Heart left ventricle (tissue), 13 donors: ENCODE measurements around the gene MVD.

ENCODE experiments used
- CTCF ChIP-seq, 12 donors: fragments of 200-600 bp; sonication (generic) in 4 of 12; IDR thresholded peaks; one replicate each; pipeline versions ENCODE4 v1.5.0 to v1.8.0; 2018 to 2022; ENCODE audit warnings: antibody characterized with exemption in 12 of 12, mild to moderate bottlenecking in 5 of 12
- POLR2A ChIP-seq, 2 donors: fragments of 450-650 bp; IDR thresholded peaks; one replicate each; pipeline ENCODE4 v1.6.1; 2017; ENCODE audit warnings: antibody characterized with exemption in 2 of 2, mild to moderate bottlenecking in 2 of 2, moderate library complexity in 2 of 2
- donor health status: ischemic (EF 13 %, LVEDD 7.1; RV severe dilation, severe dysfunction).
- donor health status: DM: no; HTN: yes; CAD: no.
- donor health status: DM: no; HTN: no; CAD: no.
- donor health status: ischemic (EF 25% LVEDD 6.9; RV normal size, moderate dysfunction).
- donor health status: ischemic (EF 25% LVEDD 5.7; RV mildly dilated, moderate dysfunction).
- donor health status: ischemic (EF 35%, LVEDD 5.7; RV mildly dilated, moderate dysfunction).
- donor health status: nonischemic (EF 11% LVEDD 7.7; RV severe dilation, severe dysfunction).
- donor health status: DM: yes; HTN: yes; CAD: no.
- donor health status: PGD.
- donor health status: ischemic (EF 29% LVEDD 5.4; RV normal size, mild dysfunction).
- donor health status: nonischemic (EF 23%, LVEDD 6.1; RV moderate dilation, normal function).

- no peak for TF ChIP-seq POLR2A (IDR thresholded peaks at IDR 0.05)
- no peak for TF ChIP-seq CTCF (IDR thresholded peaks at IDR 0.05)
These were observed 47.7 kb upstream of the MVD start for GRCh38 chr16:88710556-88710955.
